HL-60 (cell line): ENCODE measurements around the gene EFCAB8.
"Not testable (repeated sequence)": the region's sequence is repeated elsewhere in the genome, so short reads cannot be mapped to it uniquely, and the experiment has no call there.

Source experiments
- DNase-seq, 2 experiments: peaks; one replicate each; pipeline ENCODE4 v3.0.0-alpha.2; 2010 to 2020; ENCODE audit warnings: low read depth in 1 of 2, low spot score in 1 of 2
- H3K27ac ChIP-seq: fragments of 250-450 bp; sonication (Bioruptor Pico); replicated peaks from 2 replicates; pipeline ENCODE4 v1.5.1; 2020; ENCODE audit warnings: mild to moderate bottlenecking, moderate library complexity
- H3K27me3 ChIP-seq: fragments of 250-450 bp; sonication (Bioruptor Pico); 2 replicates; pipeline ENCODE4 v1.5.1; 2021; ENCODE audit warnings: mild to moderate bottlenecking, moderate library complexity; ENCODE audit not compliant: insufficient read depth, poor library complexity, severe bottlenecking
- H3K4me3 ChIP-seq: replicated peaks from 2 replicates; pipeline ENCODE4 v1.5.1; 2011; ENCODE audit warnings: mild to moderate bottlenecking, control low read depth, low read length; ENCODE audit not compliant: insufficient read depth
- CTCF ChIP-seq: IDR thresholded peaks from one replicate; pipeline ENCODE4 v1.5.1; 2011; ENCODE audit warnings: low read length, control low read depth, inconsistent platforms; ENCODE audit not compliant: insufficient read depth
- GABPA ChIP-seq: IDR thresholded peaks from 2 replicates; pipeline ENCODE4 v1.6.1; 2012; ENCODE audit warnings: low read depth
- POLR2AphosphoS5 ChIP-seq: IDR thresholded peaks from 2 replicates; pipeline ENCODE4 v1.6.1; 2012; ENCODE audit warnings: low read depth
- REST ChIP-seq: IDR thresholded peaks from 2 replicates; pipeline ENCODE4 v1.6.1; 2012; ENCODE audit warnings: low read depth; ENCODE audit not compliant: insufficient replicate concordance
- SPI1 ChIP-seq: IDR thresholded peaks from 2 replicates; pipeline ENCODE4 v1.6.1; 2012; ENCODE audit warnings: low read depth, mild to moderate bottlenecking, borderline replicate concordance

The EFCAB8 gene

GRCh38 chr20:32971703-32972161, 113.0 kb downstream of the EFCAB8 start:
- no peak for TF ChIP-seq CTCF
- TF ChIP-seq REST: no peak
- no peak for TF ChIP-seq GABPA
- no peak for TF ChIP-seq POLR2AphosphoS5
- H3K27me3 ChIP-seq: no peaks in the 10 kb centered on the region
- H3K4me3 ChIP-seq: no peak overlapping the region
- peak overlapping the region; percentile 89 for H3K27ac ChIP-seq
- no peak for DNase-seq

GRCh38 chr20:32972181-32973076, 113.7 kb downstream of the EFCAB8 start:
- peak overlapping the region; percentile 89 for H3K27ac ChIP-seq
- DNase-seq: peak in 1 of 2 experiments; percentile 91
- H3K27me3 ChIP-seq: no peaks in the 10 kb centered on the region
- TF ChIP-seq POLR2AphosphoS5 (0 out of 2 replicates have a peak, but pooled peaks have one; percentile 20), CTCF (no peak), REST (no peak), GABPA (peak; percentile 36; the same call in 1 of the 2 replicates), SPI1 (peak; percentile 89)
- H3K4me3 ChIP-seq: no peak overlapping the region

GRCh38 chr20:32973077-32973717, 114.5 kb downstream of the EFCAB8 start:
- TF ChIP-seq CTCF (no peak), SPI1 (no peak), GABPA (no peak), POLR2AphosphoS5 (no peak), REST (no peak)
- no peak overlapping the region for H3K4me3 ChIP-seq
- DNase-seq: no peak

GRCh38 chr20:32974204-32975064, 115.7 kb downstream of the EFCAB8 start:
- not testable (repeated sequence) for H3K27me3 ChIP-seq, DNase-seq, H3K4me3 ChIP-seq, H3K27ac ChIP-seq

More at GRCh38 chr20:32973077-32973717, 114.5 kb downstream of the EFCAB8 start:
- Histone ChIP-seq H3K27ac (peak overlapping the region; percentile 89), H3K27me3 (no peaks in the 10 kb centered on the region)

- not testable (repeated sequence) for H3K27me3 ChIP-seq, H3K27ac ChIP-seq, H3K4me3 ChIP-seq, DNase-seq
These were observed 116.4 kb downstream of the EFCAB8 start for GRCh38 chr20:32975121-32975520.
